IMR-90 (cell line): Measurements from ENCODE around the gene IL2. TPM values are rescaled to one million over a fixed set of nuclear protein-coding genes. Genes with fewer than 3 reads are reported as not detected.

Experiments used
- ATAC-seq: fragments of 200-7000 bp; cut with Tn5 transposase; 2 replicates; pipeline ENCODE4 v1.9.1; 2020; ENCODE audit warnings: low read depth, mild to moderate bottlenecking, moderate library complexity
- BruUV-seq: library from RNA; stranded (reverse); fragments of 400-500 nt; replicated peaks from 2 replicates; lab custom pipeline; 2021; lab: Mats Ljungman, UMichigan
- CTCF ChIA-PET: fragments of 300-600 bp; formaldehyde crosslinking; extraction: SDS; loops from one replicate; lab custom pipeline; 2021; ENCODE audit warnings: antibody characterized with exemption; lab: Yijun Ruan, JAX
- POLR2A ChIA-PET: fragments of 300-600 bp; sonication (Branson Sonifier 250); formaldehyde crosslinking; loops from one replicate; lab custom pipeline; 2022; ENCODE audit warnings: antibody characterized with exemption; ENCODE audit not compliant: unreplicated experiment; lab: Charles Lee
- DNase-seq: peaks from one replicate; pipeline ENCODE4 v3.0.0; 2013
- H2AFZ ChIP-seq: replicated peaks from 2 replicates; pipeline ENCODE3; 2013; ENCODE audit warnings: low read length, mild to moderate bottlenecking; ENCODE audit not compliant: poor library complexity
- H2AK5ac ChIP-seq: 2 replicates; pipeline ENCODE4 v1.6.1; 2013; ENCODE audit warnings: low read depth, low read length, inconsistent platforms
- H2AK9ac ChIP-seq: replicated peaks from 2 replicates; pipeline ENCODE3; 2013; ENCODE audit warnings: mild to moderate bottlenecking, low read depth, low read length, moderate library complexity; ENCODE audit not compliant: poor library complexity
- H2BK120ac ChIP-seq: 2 replicates; pipeline ENCODE4 v1.6.1; 2013; ENCODE audit warnings: low read depth, low read length, inconsistent platforms
- H2BK15ac ChIP-seq: 3 replicates; pipeline ENCODE4 v1.6.1; 2013; ENCODE audit warnings: low read depth, low read length, inconsistent platforms
- H2BK20ac ChIP-seq: 2 replicates; pipeline ENCODE4 v1.6.1; 2013; ENCODE audit warnings: low read depth, mild to moderate bottlenecking, inconsistent platforms, low read length, moderate library complexity
- H2BK5ac ChIP-seq: 2 replicates; pipeline ENCODE4 v1.6.1; 2013; ENCODE audit warnings: mild to moderate bottlenecking, low read depth, low read length, inconsistent platforms; ENCODE audit not compliant: poor library complexity, severe bottlenecking
- H3K14ac ChIP-seq: replicated peaks from 2 replicates; pipeline ENCODE4 v1.6.1; 2013; ENCODE audit warnings: low read depth, low read length, inconsistent platforms
- H3K18ac ChIP-seq: 2 replicates; pipeline ENCODE4 v1.6.1; 2013; ENCODE audit warnings: low read depth, low read length, control low read depth
- H3K23ac ChIP-seq: 2 replicates; pipeline ENCODE4 v1.6.1; 2013; ENCODE audit warnings: low read depth, low read length, inconsistent platforms
- H3K27ac ChIP-seq: 2 replicates; pipeline ENCODE4 v1.5.1; 2013; ENCODE audit warnings: mild to moderate bottlenecking, control low read depth, low read length; ENCODE audit not compliant: insufficient read depth
- H3K27me3 ChIP-seq: 2 replicates; pipeline ENCODE4 v1.6.1; 2013; ENCODE audit warnings: low read length; ENCODE audit not compliant: control insufficient read depth, insufficient read depth
- H3K36me3 ChIP-seq: 2 replicates; pipeline ENCODE4 v1.6.1; 2013; ENCODE audit warnings: low read length, mixed read lengths; ENCODE audit not compliant: control insufficient read depth, insufficient read depth
- H3K4ac ChIP-seq: 2 replicates; pipeline ENCODE4 v1.6.1; 2013; ENCODE audit warnings: low read depth, low read length, inconsistent platforms
- H3K4me1 ChIP-seq: 2 replicates; pipeline ENCODE4 v1.6.1; 2013; ENCODE audit warnings: low read length, mixed read lengths; ENCODE audit not compliant: control insufficient read depth, insufficient read depth
- H3K4me2 ChIP-seq: 2 replicates; pipeline ENCODE4 v1.6.1; 2013; ENCODE audit warnings: low read depth, mild to moderate bottlenecking, control low read depth, low read length, moderate library complexity
- H3K4me3 ChIP-seq: 2 replicates; pipeline ENCODE4 v1.5.1; 2013; ENCODE audit warnings: low read depth, mild to moderate bottlenecking, control low read depth, low read length, moderate library complexity; ENCODE audit not compliant: insufficient read depth
- H3K56ac ChIP-seq: 2 replicates; pipeline ENCODE4 v1.6.1; 2013; ENCODE audit warnings: low read length, inconsistent platforms; ENCODE audit not compliant: insufficient read depth; ENCODE audit errors: extremely low read depth
- H3K79me1 ChIP-seq, 2 experiments: 2 replicates each; pipeline ENCODE4 v1.6.1; 2013; ENCODE audit warnings: low read length in 2 of 2, inconsistent platforms in 1 of 2, low read depth in 1 of 2
- H3K9ac ChIP-seq: 2 replicates; pipeline ENCODE4 v1.6.1; 2013; ENCODE audit warnings: low read depth, low read length, control low read depth
- H3K9me1 ChIP-seq: 2 replicates; pipeline ENCODE4 v1.6.1; 2013; ENCODE audit warnings: low read length, inconsistent platforms; ENCODE audit not compliant: insufficient read depth
- H3K9me3 ChIP-seq: 2 replicates; pipeline ENCODE4 v1.6.1; 2013; ENCODE audit warnings: low read length; ENCODE audit not compliant: control insufficient read depth, insufficient read depth
- H4K20me1 ChIP-seq: 2 replicates; pipeline ENCODE4 v1.6.1; 2013; ENCODE audit warnings: low read length, inconsistent platforms; ENCODE audit not compliant: insufficient read depth
- H4K5ac ChIP-seq: 2 replicates; pipeline ENCODE4 v1.6.1; 2013; ENCODE audit warnings: mild to moderate bottlenecking, low read depth, low read length, control low read depth
- H4K8ac ChIP-seq, 2 experiments: 2 replicates each; pipeline ENCODE4 v1.6.1; 2013; ENCODE audit warnings: low read depth in 2 of 2, low read length in 2 of 2, control low read depth in 1 of 2, inconsistent platforms in 1 of 2
- H4K91ac ChIP-seq: 2 replicates; pipeline ENCODE4 v1.6.1; 2013; ENCODE audit warnings: low read depth, low read length, inconsistent platforms; ENCODE audit not compliant: insufficient read depth
- BHLHE40 ChIP-seq: fragments of 150-350 bp; IDR thresholded peaks from 2 replicates; pipeline ENCODE4 v1.6.1; 2016; ENCODE audit warnings: mild to moderate bottlenecking, low read depth, low read length
- ELK1 ChIP-seq: fragments of 150-350 bp; IDR thresholded peaks from 2 replicates; pipeline ENCODE4 v1.6.1; 2016; ENCODE audit warnings: low read depth, mild to moderate bottlenecking, low read length, moderate library complexity, borderline replicate concordance
- MXI1 ChIP-seq: IDR thresholded peaks from 2 replicates; pipeline ENCODE4 v1.6.1; 2012; ENCODE audit warnings: low read depth, mild to moderate bottlenecking, low read length, moderate library complexity, borderline replicate concordance
- RAD21 ChIP-seq: IDR thresholded peaks from 2 replicates; pipeline ENCODE4 v1.6.1; 2012; ENCODE audit warnings: low read length, improper control_type of control experiment
- RCOR1 ChIP-seq: IDR thresholded peaks from 2 replicates; pipeline ENCODE4 v1.6.1; 2012; ENCODE audit warnings: mild to moderate bottlenecking, low read length, improper control_type of control experiment; ENCODE audit not compliant: insufficient replicate concordance
- WGBS, 2 experiments: methylation state at CpG; one replicate each; pipeline versions ENCODE4 v1.1.5 to v1.1.7; 2013; ENCODE audit warnings: missing lambda C conversion rate in 2 of 2; ENCODE audit not compliant: insufficient read length in 1 of 2; ENCODE audit errors: extremely low coverage in 2 of 2; 5-methylcytosine and 5-hydroxymethylcytosine counted together
- dilution Hi-C: fragments of 300-500 bp; cut with HindIII; formaldehyde crosslinking; loops from one replicate; pipeline ENCODE4 v1.14.3; 2018; ENCODE audit warnings: low sequenced_read_pairs; ENCODE audit not compliant: unreplicated experiment
- in situ Hi-C: fragments of 300-500 bp; cut with MboI; formaldehyde crosslinking; loops from 3 replicates; pipeline ENCODE4 v1.14.3; 2019; ENCODE audit warnings: low sequenced_read_pairs, inconsistent platforms, mixed read lengths
- intact Hi-C: fragments of 100-400 bp; cut with micrococcal nuclease; formaldehyde crosslinking; loops from 2 replicates; pipeline ENCODE4 v1.10.0; 2022
- polyA plus RNA-seq, 3 experiments: library from polyadenylated mRNA; depleted of rRNA; stranded (reverse); fragments of >200 nt; gene quantifications; 2 replicates each; pipeline ENCODE4 v1.2.3, GENCODE V29; 2012; ENCODE audit warnings: low replicate concordance in 1 of 3
- total RNA-seq: library from RNA; depleted of rRNA; stranded (reverse); fragments of >200 nt; gene quantifications from 2 replicates; pipeline ENCODE4 v1.2.3, GENCODE V29; 2012

IL2 gene
- total and polyA plus RNA-seq, 2 of the 4 experiments (the other 2 are of a cell fraction), result not detected

DNA sequence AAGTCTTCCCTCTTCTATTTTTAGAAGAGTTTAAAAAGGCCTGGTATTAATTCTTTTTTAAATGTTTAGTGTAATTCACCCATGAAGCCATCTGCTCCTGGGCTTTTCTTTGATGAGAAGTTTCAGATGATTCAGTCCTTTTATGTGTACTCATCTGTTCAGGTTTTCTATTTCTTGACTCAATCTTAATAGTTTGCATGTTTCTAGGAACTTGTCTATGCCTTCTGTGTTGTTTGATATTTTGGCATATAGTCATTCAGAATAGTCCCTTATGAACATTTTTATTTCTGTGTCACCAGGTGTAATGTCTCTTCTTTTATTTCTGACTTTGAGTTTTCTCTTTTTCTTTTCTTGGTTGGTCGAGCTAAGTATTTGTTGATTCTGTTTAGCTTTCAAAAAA lies 20.2 kb upstream of the IL2 start:
- H2BK120ac ChIP-seq, result no peak overlapping the region
- H3K9me1 ChIP-seq, result no peaks in the 10 kb centered on the region
- H2AFZ ChIP-seq, result no peak overlapping the region
- no peaks in the 10 kb centered on the region; the same call in 1 of the 2 replicates for H3K27me3 ChIP-seq
- H3K4me2 ChIP-seq, result no peak overlapping the region
- CTCF ChIA-PET, result no interaction called here
- TF ChIP-seq RCOR1, result no peak
- no peak for TF ChIP-seq RAD21
- TF ChIP-seq ELK1, result no peak
- no peak for TF ChIP-seq BHLHE40
- TF ChIP-seq MXI1, result no peak
- DNase-seq (no peak), ATAC-seq (no peak)
- no peak overlapping the region for H3K23ac ChIP-seq
- no peak overlapping the region for H4K5ac ChIP-seq
- H2BK20ac ChIP-seq, result no peak overlapping the region
- no peak overlapping the region for H3K9ac ChIP-seq
- H2BK5ac ChIP-seq, result no peak overlapping the region
- no peaks in the 10 kb centered on the region for H3K36me3 ChIP-seq
- no peaks in the 10 kb centered on the region for H3K4me1 ChIP-seq
- H3K56ac ChIP-seq, result no peak overlapping the region
- no peaks in the 10 kb centered on the region for H3K79me1 ChIP-seq
- H2BK15ac ChIP-seq, result no peak overlapping the region
- POLR2A ChIA-PET, result no interaction called here
- intact Hi-C loops (no loop called here), dilution Hi-C loops (no loop called here), in situ Hi-C loops (no loop called here)
- H2AK9ac ChIP-seq, result no peak overlapping the region
- no peak overlapping the region for H2AK5ac ChIP-seq
- no peak overlapping the region for H3K14ac ChIP-seq
- H3K4me3 ChIP-seq, result no peak overlapping the region
- no peak overlapping the region for H3K4ac ChIP-seq
- no peak overlapping the region for H3K18ac ChIP-seq
- no TSS peak for BruUV-seq
- H4K91ac ChIP-seq, result no peak overlapping the region
- no peaks in the 10 kb centered on the region for H4K20me1 ChIP-seq
- WGBS, 2 experiments, result no CpG with 5 or more reads among the region's 1 CpG
- no peak overlapping the region for H3K27ac ChIP-seq
- no peak overlapping the region for H4K8ac ChIP-seq
- no peaks in the 10 kb centered on the region for H3K9me3 ChIP-seq
